Loucy (cell line): ENCODE measurements around the gene PAK1.

Experiments
- CTCF ChIP-seq: fragments of 200-600 bp; sonication (generic); conservative IDR thresholded peaks from 2 replicates; pipeline ENCODE4 v1.5.1; 2014; ENCODE audit warnings: mild to moderate bottlenecking, antibody characterized with exemption, low read length
- EZH2phosphoT487 ChIP-seq: fragments of 200-600 bp; IDR thresholded peaks from 2 replicates; pipeline ENCODE4 v1.6.1; 2018; ENCODE audit warnings: antibody characterized with exemption, mild to moderate bottlenecking, moderate library complexity, borderline replicate concordance

- TF ChIP-seq CTCF (no peak), EZH2phosphoT487 (no peak)
Measured at GRCh38 chr11:77346906-77347603, 126.8 kb downstream of the PAK1 start.
